NCI-H2081 (cell line): ENCODE data around the gene JARID2.

Experiments
- DNase-seq, 2 experiments: peaks; one replicate each; lab custom pipeline; 2025; lab: John Stamatoyannopoulos, UW

Gene JARID2

GRCh38 chr6:15470746-15471145, 224.9 kb downstream of the JARID2 start:
- no peak for DNase-seq

DNA sequence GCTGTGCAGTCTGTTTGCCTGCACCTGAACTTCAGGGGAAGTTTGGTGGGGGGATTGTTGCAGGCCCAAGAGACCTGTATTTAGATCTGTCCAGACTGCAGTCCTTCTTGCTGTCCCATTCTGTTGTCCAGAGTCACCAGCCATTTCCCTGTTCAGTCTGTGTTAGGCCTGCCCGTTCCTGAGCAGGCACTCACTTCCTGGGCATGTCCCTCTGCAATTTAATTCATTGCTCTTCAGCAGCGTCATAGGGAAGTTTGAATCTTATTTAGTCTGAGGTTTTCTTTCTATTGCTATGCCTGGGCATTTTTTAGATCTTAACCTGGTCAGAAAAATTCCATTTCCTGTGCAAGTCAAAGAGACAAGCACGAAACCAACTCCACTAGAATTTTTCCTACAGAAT, 226.8 kb downstream of the JARID2 start:
- DNase-seq = no peak

DNA sequence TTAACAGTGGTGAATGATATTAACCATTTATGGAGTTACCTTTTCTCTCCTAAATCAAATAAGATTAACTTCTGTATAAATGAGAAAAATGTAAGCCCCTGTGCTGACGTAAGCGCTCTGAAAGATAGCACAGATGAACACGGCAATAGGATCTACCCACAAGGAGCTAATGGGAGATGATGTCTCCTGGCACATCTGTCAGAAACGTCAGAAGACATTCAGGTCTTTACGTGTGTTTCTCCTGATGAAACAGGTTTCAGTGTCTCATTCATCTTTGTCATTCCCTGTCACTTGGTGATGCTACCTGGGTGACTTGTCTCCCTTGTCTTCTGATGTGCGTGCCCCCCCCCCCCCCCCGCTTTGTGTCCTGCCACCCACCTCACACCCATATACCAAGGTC, 227.3 kb downstream of the JARID2 start:
- no peak for DNase-seq

GRCh38 chr6:15473741-15474161, 227.9 kb downstream of the JARID2 start:
- no peak for DNase-seq

- DNase-seq = no peak
These were observed 228.3 kb downstream of the JARID2 start for GRCh38 chr6:15474196-15474595.

DNA sequence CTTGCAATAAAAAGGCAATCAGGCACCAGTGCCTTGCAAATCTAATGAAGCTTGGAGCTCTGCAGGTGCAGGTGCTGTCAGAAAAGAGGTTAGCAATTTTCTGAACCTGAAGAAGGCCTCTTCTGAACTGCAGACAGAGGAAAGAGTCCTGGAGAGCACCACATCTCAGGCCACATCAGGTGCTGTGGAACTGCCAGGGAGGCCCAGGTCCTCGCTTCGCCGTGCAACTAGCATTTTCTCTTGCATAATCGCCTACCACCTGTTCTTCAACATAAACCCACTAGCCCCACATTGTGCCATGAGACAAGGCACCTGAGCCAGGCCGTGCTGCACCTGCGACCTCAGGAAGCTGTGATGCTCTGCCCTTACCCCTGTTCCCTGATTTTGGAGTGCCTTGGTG, 229.4 kb downstream of the JARID2 start:
- DNase-seq = no peak

DNA sequence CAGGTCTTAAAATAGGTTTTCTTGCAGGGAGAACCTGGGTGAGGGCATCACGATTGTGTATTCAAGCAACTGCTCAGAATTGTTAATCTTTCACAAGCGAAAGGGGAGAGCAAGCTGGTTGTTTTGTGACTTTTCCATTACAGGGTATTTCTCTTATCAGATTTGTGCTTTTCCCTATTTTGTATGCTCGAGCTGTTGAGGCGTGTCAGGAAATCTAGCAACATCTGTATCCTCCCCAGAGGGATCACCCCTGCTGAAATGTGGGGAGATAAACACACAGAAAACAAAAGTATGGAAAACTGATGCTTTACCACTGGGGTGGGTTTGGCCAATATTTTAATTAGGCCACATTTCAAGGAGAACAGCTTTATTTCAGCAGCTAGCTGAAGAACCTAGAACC, 230.0 kb downstream of the JARID2 start:
- DNase-seq = no peak

- no peak for DNase-seq
These were observed 230.9 kb downstream of the JARID2 start for GRCh38 chr6:15476631-15477380.

DNA sequence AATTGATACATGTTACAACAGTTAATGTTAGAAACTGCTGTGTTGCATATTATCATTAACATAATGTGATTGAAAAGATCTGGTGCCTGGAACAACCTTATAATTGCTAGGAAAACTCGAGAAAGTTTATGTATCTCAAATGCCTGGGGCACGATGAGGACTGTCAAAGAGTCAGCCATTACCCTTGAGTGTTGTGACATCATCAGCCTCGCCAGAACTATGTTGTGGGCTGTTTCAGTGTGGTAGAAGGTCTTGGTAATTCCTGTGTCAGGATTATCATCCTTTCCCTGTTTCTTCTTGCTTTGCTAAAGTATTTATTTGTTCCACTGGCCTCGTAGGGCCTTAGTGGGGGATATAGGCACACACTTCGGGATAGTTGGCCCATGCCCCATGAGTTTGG, 231.9 kb downstream of the JARID2 start:
- no peak for DNase-seq

DNA sequence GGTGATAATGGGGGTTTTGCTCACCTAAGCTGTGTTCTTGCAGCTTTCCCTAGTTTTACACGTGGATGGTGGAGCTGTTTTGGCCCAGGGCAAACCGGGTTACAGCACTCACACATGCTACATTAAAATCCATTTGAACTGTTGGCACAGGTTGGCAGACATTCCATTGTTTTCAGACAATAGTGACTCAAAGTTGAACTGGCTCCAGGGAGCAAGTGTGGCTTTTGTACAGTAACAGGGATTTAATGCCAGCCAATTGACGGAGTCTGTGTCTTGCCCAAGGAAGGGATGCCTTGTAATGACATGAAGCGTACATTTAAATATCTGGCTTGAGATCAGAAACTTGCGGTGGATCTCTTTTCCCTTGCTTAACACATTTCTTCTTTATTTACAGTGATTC, 233.9 kb downstream of the JARID2 start:
- peak in 1 of 2 experiments; percentile 30 for DNase-seq

- DNase-seq = no peak
These were observed 234.7 kb downstream of the JARID2 start for GRCh38 chr6:15480525-15480924.

DNA sequence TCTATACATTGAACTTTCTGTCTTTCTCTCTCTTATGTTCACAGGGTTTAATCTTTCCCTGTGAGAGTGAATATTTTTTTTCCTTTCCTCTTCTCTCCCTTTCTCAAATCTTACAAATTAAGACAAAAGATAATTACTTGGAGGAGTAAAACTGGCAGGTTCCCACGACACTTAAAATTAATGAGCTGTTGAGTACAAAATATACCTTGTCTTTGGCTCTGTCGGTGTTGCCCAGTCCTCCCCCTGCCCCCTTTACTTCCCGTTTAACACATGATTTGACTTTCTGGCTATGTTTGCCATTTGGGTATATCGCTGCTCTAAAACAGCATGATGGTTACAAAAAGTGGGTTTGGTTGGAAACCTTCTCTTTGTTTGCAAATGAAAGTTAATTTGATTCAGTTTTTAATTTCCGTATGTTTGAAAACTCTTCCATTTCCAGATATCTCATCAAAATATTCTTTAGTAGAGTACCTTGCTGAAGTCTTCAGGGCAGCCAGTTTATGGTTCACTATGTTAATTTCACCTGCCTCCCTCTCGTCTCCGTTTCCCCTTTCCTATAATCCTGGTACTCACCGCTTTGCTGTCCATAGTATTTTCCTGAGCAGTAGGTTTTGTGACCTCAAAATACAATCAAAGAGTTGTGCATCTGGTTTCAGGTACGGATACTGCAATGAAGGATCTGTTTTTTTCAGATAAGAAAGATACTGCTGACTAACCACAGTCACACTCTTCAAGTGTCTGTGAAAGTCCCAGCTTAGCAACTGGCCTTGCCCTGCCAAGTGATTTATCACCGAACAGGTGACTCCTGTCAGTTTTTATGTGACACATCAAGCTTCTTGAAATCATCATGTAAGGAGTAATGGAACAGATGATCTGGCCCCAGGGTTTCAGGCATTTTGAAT, 235.8 kb downstream of the JARID2 start:
- no peak for DNase-seq

- no peak for DNase-seq
These were observed 237.2 kb downstream of the JARID2 start for GRCh38 chr6:15483060-15483459.

DNA sequence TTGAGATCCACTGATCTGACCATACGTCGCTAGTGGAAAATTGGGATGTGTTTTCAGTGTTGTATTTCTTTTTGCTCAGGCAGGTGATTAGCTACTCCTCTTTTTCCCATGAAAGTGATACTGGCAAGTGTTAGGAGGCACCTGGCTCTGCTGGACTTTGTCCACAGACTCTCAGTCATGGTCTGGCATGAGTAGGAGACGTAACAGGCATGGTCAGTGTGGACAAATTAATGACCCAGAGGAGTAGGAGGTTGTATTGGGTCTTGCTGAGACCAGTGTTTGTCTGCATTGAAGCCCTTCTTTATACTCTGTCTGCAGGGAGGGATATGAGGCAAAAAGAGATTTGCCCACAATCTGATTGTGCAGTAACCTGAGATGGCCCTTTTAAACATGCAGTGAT, 238.3 kb downstream of the JARID2 start:
- DNase-seq = no peak

GRCh38 chr6:15484821-15485220, 239.0 kb downstream of the JARID2 start:
- no peak for DNase-seq

DNA sequence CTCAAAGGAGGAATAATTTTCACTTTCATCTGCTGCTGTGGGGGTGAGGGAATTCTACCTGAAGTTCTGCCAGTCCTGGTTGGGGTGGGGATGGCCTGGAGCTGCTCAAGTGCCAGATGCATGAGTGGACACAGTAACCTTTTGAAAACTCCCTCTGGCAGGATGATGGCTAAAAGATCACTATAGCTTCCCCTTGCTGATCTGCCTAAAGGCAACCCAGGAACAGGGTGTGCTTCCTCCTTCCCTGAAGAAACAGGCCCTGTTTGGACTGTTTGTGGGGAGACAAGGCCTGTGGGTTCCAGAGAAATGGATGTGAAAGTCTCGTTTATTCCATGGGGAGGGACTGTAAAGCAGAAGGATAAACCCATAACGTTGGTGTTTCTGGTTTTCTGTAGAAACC, 240.1 kb downstream of the JARID2 start:
- DNase-seq = no peak

DNA sequence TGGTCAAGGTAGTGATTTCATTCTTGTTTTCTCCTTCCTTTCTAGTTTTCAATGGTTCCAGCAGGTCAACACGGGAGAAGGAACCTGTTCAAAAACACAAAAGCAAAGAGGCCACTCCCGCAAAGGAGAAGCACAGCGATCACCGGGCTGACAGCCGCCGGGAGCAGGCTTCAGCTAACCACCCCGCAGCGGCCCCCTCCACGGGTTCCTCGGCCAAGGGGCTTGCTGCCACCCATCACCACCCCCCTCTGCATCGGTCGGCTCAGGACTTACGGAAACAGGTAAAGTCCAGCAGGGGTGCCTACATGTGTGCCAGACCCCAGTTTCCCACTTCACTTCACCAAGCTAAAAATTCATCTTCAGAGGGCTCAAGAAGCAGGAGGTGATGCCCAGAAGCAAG, 241.4 kb downstream of the JARID2 start:
- no peak for DNase-seq

DNA sequence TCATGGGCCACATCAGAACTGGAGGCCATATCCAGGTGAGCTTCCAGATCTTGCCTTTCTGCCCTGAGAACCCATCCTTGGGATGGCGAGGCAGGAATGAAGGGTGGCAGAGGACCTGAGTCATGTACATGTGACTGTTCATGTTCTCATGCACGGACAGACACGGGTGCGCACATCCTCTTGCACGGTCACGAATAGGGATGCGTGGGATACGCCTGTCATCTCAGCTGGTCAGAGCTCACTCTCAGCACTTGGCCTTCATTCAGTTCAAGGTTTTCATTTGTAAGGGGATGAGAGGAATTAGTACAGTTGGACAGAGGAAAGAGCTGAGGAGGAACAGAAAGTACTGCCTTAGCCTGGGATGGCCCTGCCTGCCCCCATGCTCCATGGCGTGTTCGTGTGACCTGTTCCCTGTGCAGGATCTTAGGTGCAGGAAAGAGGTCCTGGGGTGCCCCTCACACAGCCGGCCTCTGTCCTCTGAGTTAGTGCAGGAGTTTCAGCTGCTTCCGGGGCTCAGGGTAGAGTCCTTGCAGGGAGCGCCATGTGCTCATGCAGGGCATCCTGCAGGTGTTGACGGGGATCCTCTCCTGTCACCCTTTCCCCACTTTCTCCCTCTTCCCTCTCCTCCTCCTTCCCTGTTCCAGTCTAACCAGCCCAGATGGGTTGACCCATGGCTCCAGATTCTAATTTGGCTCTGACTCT, 243.5 kb downstream of the JARID2 start:
- no peak for DNase-seq

DNA sequence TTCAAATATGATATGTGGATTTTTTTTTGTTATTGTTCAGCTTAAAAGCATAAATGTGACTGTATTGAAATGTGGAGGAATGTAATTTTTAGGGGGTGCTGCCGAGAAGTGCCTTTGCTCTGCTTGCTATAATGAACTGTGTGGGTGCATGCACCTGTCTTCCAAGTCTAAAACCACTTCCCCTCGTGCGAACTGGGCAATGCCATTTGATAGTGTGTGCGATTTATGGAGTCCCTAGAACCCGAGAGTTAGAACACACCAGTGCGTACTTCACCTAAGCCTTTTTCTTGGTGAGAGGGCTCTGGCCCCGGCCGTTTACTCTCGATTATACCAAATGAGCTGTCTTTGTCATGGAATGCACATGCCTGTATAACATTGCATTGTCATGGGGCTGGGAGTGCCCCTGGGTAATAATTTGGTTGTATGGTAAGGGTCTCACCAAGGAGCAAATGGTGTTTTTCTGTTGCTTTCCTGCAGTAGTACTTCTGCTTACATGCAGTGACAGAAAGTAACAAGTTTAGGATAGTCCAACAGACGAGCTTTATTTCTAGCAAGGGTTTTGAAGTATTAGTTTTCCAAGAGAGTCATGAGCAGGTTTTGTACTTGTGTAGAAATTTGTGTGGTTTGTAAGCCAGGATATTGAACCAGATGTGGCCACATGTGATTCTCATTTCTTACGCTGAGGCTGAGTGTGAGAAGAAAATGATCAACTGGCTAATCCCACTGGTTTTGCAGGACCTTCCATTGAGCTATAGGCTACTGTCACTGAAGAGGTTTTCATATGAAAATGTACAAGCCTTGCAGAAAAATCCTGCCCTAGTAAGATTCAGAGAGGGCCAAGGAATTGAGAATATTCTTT, 244.6 kb downstream of the JARID2 start:
- DNase-seq = no peak

GRCh38 chr6:15491255-15491985, 245.6 kb downstream of the JARID2 start:
- peak; percentile 38 to 54 for DNase-seq

- DNase-seq = no peak
These were observed 246.1 kb downstream of the JARID2 start for GRCh38 chr6:15491986-15492269.
